Frontal cortex (tissue), 4 donors: Measurements from ENCODE around the gene IL17B. TPM values are rescaled to one million over a fixed set of nuclear protein-coding genes. Genes with fewer than 3 reads are reported as not detected.

Experiments used
- DNase-seq, 2 donors: peaks; one replicate each; pipeline ENCODE4 v3.0.0; 2012; ENCODE audit warnings: low spot score in 2 of 2
- FAIRE-seq: peaks from 2 replicates; lab custom pipeline; 2012; peaks lifted over from hg19 to GRCh38; lab: Jason Lieb, UNC
- total RNA-seq: library from RNA; depleted of rRNA; stranded (reverse); fragments of >200 nt; gene quantifications from one replicate; pipeline ENCODE4 v1.2.3, GENCODE V29; 2014
- donor health status: control.
- donor health status: control.
- donor health status: control.

The IL17B gene
- total RNA-seq, 1 donor from 2014 or later: not detected

DNA sequence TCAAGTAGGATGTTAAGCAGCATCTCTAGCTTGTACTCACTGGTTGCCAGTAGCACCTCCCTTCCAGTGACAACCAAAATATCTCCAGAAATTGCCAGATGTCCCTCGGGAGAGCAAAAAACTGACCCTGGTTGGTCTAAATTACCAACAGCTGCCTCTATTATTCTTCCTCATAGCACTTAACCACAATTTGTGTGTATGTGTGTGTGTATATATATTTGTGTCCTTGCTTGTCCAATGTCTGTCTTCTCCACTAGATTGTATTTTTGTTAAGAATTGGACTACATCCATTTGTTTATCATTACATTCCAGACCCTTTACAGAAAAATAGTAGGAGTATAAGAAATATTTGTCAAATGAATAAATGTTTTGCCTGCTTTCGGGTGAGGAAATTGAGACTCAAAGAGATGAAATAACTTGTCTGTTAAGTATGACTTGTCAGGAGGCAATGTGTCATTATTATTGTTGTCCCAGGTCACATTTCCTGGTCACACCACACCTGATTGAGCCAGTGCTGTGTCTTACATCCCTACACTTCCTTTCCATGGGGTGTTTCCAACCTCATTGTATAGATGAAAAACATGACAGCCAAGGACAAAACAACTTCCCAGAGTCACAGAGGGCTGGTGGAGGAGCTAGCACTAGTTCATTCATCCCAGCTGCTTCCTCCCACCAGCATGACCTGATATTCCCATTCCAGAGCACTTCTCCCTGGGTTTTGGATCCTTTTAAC, 45.2 kb downstream of the IL17B start:
- no peak for DNase-seq
- FAIRE-seq: no peak

GRCh38 chr5:149328177-149328576, 50.9 kb downstream of the IL17B start:
- no peak for DNase-seq
- FAIRE-seq: no peak

DNA sequence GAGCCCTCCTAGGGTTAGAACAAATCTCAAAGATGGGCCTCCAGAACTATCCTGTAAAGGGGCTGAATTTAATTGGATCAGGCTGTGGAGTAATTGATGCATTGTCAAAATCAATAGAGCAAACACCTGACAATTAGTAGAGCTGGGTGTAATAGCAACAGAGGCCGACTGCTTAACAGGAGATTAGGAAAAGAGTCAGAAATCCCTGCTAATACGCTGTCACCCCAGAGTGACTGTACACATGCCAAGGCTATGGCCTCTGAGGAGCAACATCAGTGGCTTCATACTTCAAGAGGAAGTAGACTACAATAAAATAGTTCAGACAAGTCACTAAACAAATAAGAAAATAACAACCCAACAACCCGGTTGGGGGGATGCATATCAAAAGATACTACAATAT, 52.5 kb downstream of the IL17B start:
- no peak for FAIRE-seq
- no peak for DNase-seq

DNA sequence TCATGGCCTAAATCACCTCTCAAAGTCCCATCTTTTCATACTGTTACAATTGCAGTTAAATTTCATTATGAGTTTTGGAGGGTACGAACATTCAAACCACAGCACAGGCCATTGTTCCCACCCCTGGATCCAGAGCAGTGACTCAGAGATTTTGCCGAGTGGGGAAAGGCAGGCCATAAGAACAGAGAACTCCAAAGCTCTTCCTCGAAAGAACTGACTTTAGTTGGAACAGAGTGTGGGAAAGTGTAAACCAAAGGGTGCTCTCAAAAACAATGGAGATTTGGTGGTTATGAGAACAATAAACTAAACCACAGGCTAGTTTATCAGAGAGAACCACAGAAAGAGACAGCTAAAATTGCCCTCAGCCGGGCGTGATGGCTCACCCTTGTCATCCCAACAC, 53.2 kb downstream of the IL17B start:
- FAIRE-seq: no peak

GRCh38 chr5:149325166-149325735, 53.8 kb downstream of the IL17B start:
- FAIRE-seq (no peak), DNase-seq (no peak)

More for the DNA sequence above, 53.2 kb downstream of the IL17B start:
- no peak for DNase-seq

DNA sequence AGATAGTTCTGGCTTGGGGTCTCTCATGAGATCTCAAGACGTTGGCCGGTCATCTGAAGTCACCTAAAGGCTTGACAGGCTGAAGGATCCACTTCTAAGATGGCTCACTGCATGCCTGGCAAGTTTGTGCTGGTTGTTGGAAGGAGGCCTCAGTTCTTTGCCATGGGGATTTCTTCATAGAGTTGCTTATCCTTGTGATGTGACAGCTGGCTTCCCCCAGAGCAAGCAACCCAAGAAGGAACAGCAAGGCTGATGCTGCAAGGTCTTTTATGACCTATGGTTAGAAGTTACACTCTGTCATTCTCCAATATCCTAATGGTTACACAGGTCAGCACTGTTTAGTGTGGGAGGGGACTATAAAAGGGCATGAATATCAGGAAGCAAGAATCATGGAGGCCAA, 54.5 kb downstream of the IL17B start:
- FAIRE-seq: no peak
- DNase-seq: no peak

Other genes starting within 250 kb of the IL17B start
- 10.6 TPM for gene ABLIM3, start 237.8 kb downstream of the IL17B start, total RNA-seq
- 4.9 TPM for gene AFAP1L1, start 107.4 kb downstream of the IL17B start, total RNA-seq
- gene GRPEL2, start 33.8 kb downstream of the IL17B start, total RNA-seq: 64.4 TPM
- 11.0 TPM for gene PCYOX1L, start 21.2 kb downstream of the IL17B start, total RNA-seq
- 353 TPM for gene CSNK1A1, start 172.1 kb upstream of the IL17B start, total RNA-seq
- 1.2 TPM for gene ARHGEF37, start 202.2 kb upstream of the IL17B start, total RNA-seq